Osteocyte (in vitro differentiated cells): ENCODE data around the gene MRPL52. TPM values are rescaled to one million over a fixed set of nuclear protein-coding genes. Genes with fewer than 3 reads are reported as not detected.
A peak's percentile ranks its signal among the peaks of the same experiment; 100 is the strongest.

ENCODE experiments used
- DNase-seq: peaks from one replicate; pipeline ENCODE4 v3.0.0; 2021; ENCODE audit warnings: mixed read lengths; ENCODE audit not compliant: unreplicated experiment; ENCODE audit errors: extremely low spot score
- H3K27ac Mint-ChIP-seq: one replicate; pipeline ENCODE4 v1.8.0; 2021; ENCODE audit warnings: mild to moderate bottlenecking, mixed read lengths; ENCODE audit not compliant: unreplicated experiment
- H3K27me3 Mint-ChIP-seq: one replicate; pipeline ENCODE4 v1.8.0; 2021; ENCODE audit warnings: mixed read lengths; ENCODE audit not compliant: unreplicated experiment
- H3K36me3 Mint-ChIP-seq: one replicate; pipeline ENCODE4 v1.8.0; 2021; ENCODE audit warnings: mixed read lengths; ENCODE audit not compliant: unreplicated experiment
- H3K4me1 Mint-ChIP-seq: one replicate; pipeline ENCODE4 v1.8.0; 2021; ENCODE audit warnings: mixed read lengths; ENCODE audit not compliant: unreplicated experiment
- H3K4me3 Mint-ChIP-seq: one replicate; pipeline ENCODE4 v1.8.0; 2021; ENCODE audit warnings: mild to moderate bottlenecking, moderate library complexity, mixed read lengths; ENCODE audit not compliant: unreplicated experiment
- H3K9me3 Mint-ChIP-seq: one replicate; pipeline ENCODE4 v1.8.0; 2021; ENCODE audit warnings: mixed read lengths; ENCODE audit not compliant: unreplicated experiment
- CTCF ChIP-seq: fragments of 200-600 bp; sonication (generic); IDR thresholded peaks from 2 replicates; pipeline ENCODE4 v1.5.0; 2021; ENCODE audit warnings: antibody characterized with exemption, mild to moderate bottlenecking, moderate library complexity
- total RNA-seq: library from RNA; stranded (reverse); gene quantifications from 2 replicates; pipeline ENCODE4 v1.2.1, GENCODE V29; 2021

MRPL52 gene
- total RNA-seq, 1 donor from 2014 or later = 74.7 TPM

GRCh38 chr14:22836301-22837113 lies 6.8 kb downstream of the MRPL52 start, which contains the start of gene MMP14:
Gene MMP14 (plus strand): TSS chr14:22836585. CDS start chr14:22836818, 233 bp downstream.
- DNase-seq = peak; percentile 90

GRCh38 chr14:22837114-22837749 lies 7.5 kb downstream of the MRPL52 start:
- peak overlapping the region; percentile 98 for H3K27ac Mint-ChIP-seq
- peaks cover 28% of the 10 kb centered on the region for H3K36me3 Mint-ChIP-seq
- H3K4me3 Mint-ChIP-seq = peak overlapping the region; percentile 100
- no peak for DNase-seq
- H3K27me3 Mint-ChIP-seq = no peaks in the 10 kb centered on the region
- H3K4me1 Mint-ChIP-seq = peaks cover 42% of the 10 kb centered on the region
- TF ChIP-seq CTCF = no peak
- no peaks in the 10 kb centered on the region for H3K9me3 Mint-ChIP-seq

More at GRCh38 chr14:22836301-22837113, 6.8 kb downstream of the MRPL52 start, which contains the start of gene MMP14:
- peaks cover 41% of the 10 kb centered on the region for H3K4me1 Mint-ChIP-seq
- H3K36me3 Mint-ChIP-seq = peaks cover 21% of the 10 kb centered on the region
- no peaks in the 10 kb centered on the region for H3K27me3 Mint-ChIP-seq
- H3K9me3 Mint-ChIP-seq = no peaks in the 10 kb centered on the region
- peak within 1 kb of the TSS; percentile 100 for H3K4me3 Mint-ChIP-seq
- H3K27ac Mint-ChIP-seq = peak within 1 kb of the TSS; percentile 98
- TF ChIP-seq CTCF = peak; percentile 66

- peak overlapping the region; percentile 100 for H3K4me3 Mint-ChIP-seq
- peaks cover 42% of the 10 kb centered on the region for H3K4me1 Mint-ChIP-seq
- TF ChIP-seq CTCF = no peak
- no peak for DNase-seq
- no peaks in the 10 kb centered on the region for H3K9me3 Mint-ChIP-seq
- H3K27me3 Mint-ChIP-seq = no peaks in the 10 kb centered on the region
- peak overlapping the region; percentile 98 for H3K27ac Mint-ChIP-seq
- H3K36me3 Mint-ChIP-seq = peaks cover 35% of the 10 kb centered on the region
Measured at GRCh38 chr14:22837750-22838538, 8.3 kb downstream of the MRPL52 start.

- Mint-ChIP-seq H3K36me3 (peaks cover 39% of the 10 kb centered on the region), H3K4me1 (peaks cover 42% of the 10 kb centered on the region), H3K27me3 (no peaks in the 10 kb centered on the region), H3K4me3 (peak overlapping the region; percentile 100), H3K27ac (peak overlapping the region; percentile 98), H3K9me3 (no peaks in the 10 kb centered on the region)
- no peak for DNase-seq
- TF ChIP-seq CTCF = no peak
Measured at GRCh38 chr14:22838631-22839041, 8.9 kb downstream of the MRPL52 start.
